Esophagus (tissue), 2 donors: ENCODE results near the gene CCSER1. TPM values are rescaled to one million over a fixed set of nuclear protein-coding genes. Genes with fewer than 3 reads are reported as not detected.

Source experiments
- H3K27ac ChIP-seq, 2 donors: one replicate each; pipeline ENCODE4 v1.5.1; 2013; ENCODE audit warnings: low read depth in 2 of 2, mild to moderate bottlenecking in 2 of 2, inconsistent platforms in 1 of 2, low read length in 1 of 2, moderate library complexity in 1 of 2
- H3K27me3 ChIP-seq, 2 donors: one replicate each; pipeline ENCODE4 v1.6.1; 2013; ENCODE audit warnings: low read length in 2 of 2, control low read depth in 1 of 2, mild to moderate bottlenecking in 1 of 2; ENCODE audit not compliant: insufficient read depth in 2 of 2, control insufficient read depth in 1 of 2
- H3K36me3 ChIP-seq, 2 donors: one replicate each; pipeline ENCODE4 v1.6.1; 2013; ENCODE audit warnings: low read length in 1 of 2; ENCODE audit not compliant: control insufficient read depth in 2 of 2, insufficient read depth in 2 of 2
- H3K4me1 ChIP-seq, 2 donors: one replicate each; pipeline ENCODE4 v1.6.1; 2013; ENCODE audit warnings: low read length in 1 of 2; ENCODE audit not compliant: control insufficient read depth in 2 of 2, insufficient read depth in 2 of 2
- H3K4me3 ChIP-seq, 2 donors: one replicate each; pipeline ENCODE4 v1.5.1; 2013; ENCODE audit warnings: low read length in 2 of 2, mild to moderate bottlenecking in 2 of 2, low read depth in 1 of 2, moderate library complexity in 1 of 2
- H3K9me3 ChIP-seq, 2 donors: one replicate each; pipeline ENCODE4 v1.6.1; 2013; ENCODE audit warnings: mild to moderate bottlenecking in 2 of 2, low read depth in 1 of 2, low read length in 1 of 2, moderate library complexity in 1 of 2; ENCODE audit not compliant: control insufficient read depth in 2 of 2, insufficient read depth in 1 of 2
- WGBS, 2 donors: extraction: QIAGEN DNeasy Blood & Tissue Kit; methylation state at CpG; one replicate each; pipeline ENCODE4 v1.1.7; 2013; 5-methylcytosine and 5-hydroxymethylcytosine counted together
- polyA plus RNA-seq, 2 donors: library from polyadenylated mRNA; stranded (reverse); fragments of 200-250 nt; gene quantifications; one replicate each; pipeline ENCODE4 v1.2.3, GENCODE V29; 2013
- donor health status: healthy with polysubstance abuse.
- donor health status: Bipolar disorder and iron deficiency.

Gene CCSER1
- polyA plus RNA-seq, 2 donors: 0.35 to 0.87 TPM

DNA sequence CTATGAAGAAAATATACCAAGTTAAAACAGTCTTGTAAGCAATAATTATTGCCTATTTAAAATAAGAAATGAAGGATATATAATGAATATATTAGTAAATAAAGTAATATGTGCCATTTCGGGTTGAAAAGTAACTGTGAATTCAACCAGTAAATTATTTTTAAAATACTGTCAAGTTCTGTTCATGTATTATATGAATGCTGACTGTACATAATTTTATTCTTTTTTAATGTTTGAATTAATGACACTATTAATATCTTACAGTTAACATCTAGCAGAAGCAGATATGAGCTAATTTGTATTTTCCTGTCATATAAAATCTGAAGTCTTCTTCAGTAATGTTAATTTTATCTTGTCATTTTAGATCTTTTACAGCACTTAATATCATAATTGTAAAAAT is 632.9 kb downstream of the CCSER1 start:
- Histone ChIP-seq H3K4me1 (no peaks in the 10 kb centered on the region), H3K36me3 (no peaks in the 10 kb centered on the region), H3K27ac (no peak overlapping the region), H3K4me3 (no peak overlapping the region), H3K27me3 (no peaks in the 10 kb centered on the region), H3K9me3 (no peaks in the 10 kb centered on the region)
- 85 to 89% methylated on average over 1 of the region's 1 CpG for WGBS, 2 donors

DNA sequence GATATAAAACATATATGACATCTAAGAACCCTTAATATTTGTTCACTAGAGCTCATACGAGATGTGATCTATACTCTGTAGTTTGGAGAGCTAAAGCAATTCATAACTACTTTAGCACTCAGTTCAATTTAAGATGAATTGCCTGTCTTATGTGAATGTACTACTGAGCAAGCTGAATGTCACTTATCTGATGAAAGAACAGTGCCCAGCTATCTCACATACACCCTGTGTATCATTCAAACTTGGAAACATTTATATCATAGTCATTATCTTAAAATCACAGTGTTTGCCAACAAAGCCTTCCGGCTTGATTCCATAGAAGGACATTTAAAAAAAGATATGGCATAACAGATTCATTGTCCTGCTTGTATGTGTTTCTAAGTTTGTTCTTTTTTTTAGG is 639.6 kb downstream of the CCSER1 start:
- H3K9me3 ChIP-seq: no peaks in the 10 kb centered on the region
- 76 to 89% methylated on average over 2 of the region's 2 CpGs for WGBS, 2 donors
- no peaks in the 10 kb centered on the region for H3K4me1 ChIP-seq
- H3K27ac ChIP-seq: no peak overlapping the region
- H3K27me3 ChIP-seq: no peaks in the 10 kb centered on the region
- no peaks in the 10 kb centered on the region for H3K36me3 ChIP-seq
- H3K4me3 ChIP-seq: no peak overlapping the region

- H3K4me3 ChIP-seq: no peak overlapping the region
- WGBS, 2 donors: 67 to 75% methylated on average over 1 of the region's 1 CpG
Measured at GRCh38 chr4:90769251-90769650, 642.1 kb downstream of the CCSER1 start.

GRCh38 chr4:90780193-90780592 is 653.0 kb downstream of the CCSER1 start:
- WGBS, 2 donors: 90 to 98% methylated on average over 1 of the region's 1 CpG
- H3K27me3 ChIP-seq: no peaks in the 10 kb centered on the region
- no peaks in the 10 kb centered on the region for H3K36me3 ChIP-seq
- H3K9me3 ChIP-seq: no peaks in the 10 kb centered on the region
- no peak overlapping the region for H3K4me3 ChIP-seq
- no peaks in the 10 kb centered on the region for H3K4me1 ChIP-seq
- no peak overlapping the region for H3K27ac ChIP-seq

More at GRCh38 chr4:90769251-90769650, 642.1 kb downstream of the CCSER1 start:
- Histone ChIP-seq H3K36me3 (no peaks in the 10 kb centered on the region), H3K4me1 (no peaks in the 10 kb centered on the region), H3K9me3 (no peaks in the 10 kb centered on the region), H3K27me3 (no peaks in the 10 kb centered on the region), H3K27ac (no peak overlapping the region)

- Histone ChIP-seq H3K27ac (no peak overlapping the region), H3K9me3 (no peaks in the 10 kb centered on the region), H3K36me3 (no peaks in the 10 kb centered on the region), H3K4me3 (no peak overlapping the region), H3K27me3 (no peaks in the 10 kb centered on the region), H3K4me1 (no peaks in the 10 kb centered on the region)
- 80 to 91% methylated on average over 1 of the region's 1 CpG for WGBS, 2 donors
Measured at GRCh38 chr4:90786602-90787001, 659.4 kb downstream of the CCSER1 start.

GRCh38 chr4:90792696-90793095 is 665.5 kb downstream of the CCSER1 start:
- Histone ChIP-seq H3K27ac (no peak overlapping the region), H3K9me3 (peaks cover 0 to 2% of the 10 kb centered on the region in 2 donors), H3K36me3 (no peaks in the 10 kb centered on the region), H3K4me1 (no peaks in the 10 kb centered on the region), H3K4me3 (no peak overlapping the region), H3K27me3 (no peaks in the 10 kb centered on the region)
- WGBS, 2 donors: 87 to 100% methylated on average over 2 of the region's 2 CpGs

DNA sequence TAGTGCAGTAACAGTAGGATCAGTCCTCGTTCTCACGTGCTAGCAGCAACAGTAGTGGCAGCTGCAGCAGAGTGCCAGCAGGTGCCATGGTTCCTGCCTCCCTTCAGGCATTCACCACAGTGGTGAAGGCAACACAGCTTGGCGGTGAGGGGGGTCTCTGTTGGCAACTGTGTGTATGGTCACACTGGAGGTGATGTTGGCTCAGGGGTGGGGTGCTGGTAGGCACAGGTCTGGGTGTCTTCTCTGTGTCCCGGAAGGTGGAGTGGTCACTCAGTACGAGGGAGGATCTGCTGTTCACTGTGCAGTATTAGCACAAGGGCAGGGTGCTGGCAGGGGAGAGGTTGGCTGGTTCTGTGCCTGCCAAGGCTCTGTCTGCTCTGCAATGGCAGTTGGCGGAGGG is 671.8 kb downstream of the CCSER1 start:
- Histone ChIP-seq H3K4me1 (no peaks in the 10 kb centered on the region), H3K36me3 (no peaks in the 10 kb centered on the region), H3K27ac (no peak overlapping the region), H3K27me3 (no peaks in the 10 kb centered on the region), H3K9me3 (peaks cover 2 to 7% of the 10 kb centered on the region in 2 donors), H3K4me3 (no peak overlapping the region)
- WGBS, 2 donors: 90 to 92% methylated on average over 6 of the region's 6 CpGs

DNA sequence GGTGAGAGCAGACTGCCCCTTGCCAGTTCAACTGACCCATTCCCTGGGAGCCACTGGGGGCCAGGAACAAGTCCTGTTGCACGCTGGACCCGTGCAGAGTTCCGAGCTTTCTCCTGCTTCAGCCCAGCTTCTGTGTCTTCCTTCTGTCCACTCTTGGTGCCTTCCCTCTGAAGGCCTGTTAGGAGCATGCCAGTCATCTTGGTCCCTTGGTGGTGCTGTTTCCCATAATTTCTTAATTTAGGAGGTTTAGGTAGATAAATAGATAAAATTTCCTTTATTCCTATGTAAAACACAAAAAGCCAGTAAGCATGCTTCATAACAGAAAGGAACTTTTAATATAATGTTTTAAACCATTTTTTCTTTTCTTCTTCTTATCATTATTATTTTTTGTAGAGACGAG is 672.7 kb downstream of the CCSER1 start:
- Histone ChIP-seq H3K4me3 (no peak overlapping the region), H3K27me3 (no peaks in the 10 kb centered on the region), H3K36me3 (no peaks in the 10 kb centered on the region), H3K4me1 (no peaks in the 10 kb centered on the region), H3K27ac (no peak overlapping the region), H3K9me3 (peaks cover 2 to 7% of the 10 kb centered on the region in 2 donors)
- 93 to 94% methylated on average over 4 of the region's 4 CpGs for WGBS, 2 donors

GRCh38 chr4:90815569-90815968 is 688.4 kb downstream of the CCSER1 start:
- Histone ChIP-seq H3K4me1 (no peaks in the 10 kb centered on the region), H3K36me3 (no peaks in the 10 kb centered on the region), H3K27me3 (no peaks in the 10 kb centered on the region), H3K27ac (no peak overlapping the region), H3K4me3 (no peak overlapping the region), H3K9me3 (no peaks in the 10 kb centered on the region)
- 56 to 60% methylated on average over 4 of the region's 4 CpGs for WGBS, 2 donors

DNA sequence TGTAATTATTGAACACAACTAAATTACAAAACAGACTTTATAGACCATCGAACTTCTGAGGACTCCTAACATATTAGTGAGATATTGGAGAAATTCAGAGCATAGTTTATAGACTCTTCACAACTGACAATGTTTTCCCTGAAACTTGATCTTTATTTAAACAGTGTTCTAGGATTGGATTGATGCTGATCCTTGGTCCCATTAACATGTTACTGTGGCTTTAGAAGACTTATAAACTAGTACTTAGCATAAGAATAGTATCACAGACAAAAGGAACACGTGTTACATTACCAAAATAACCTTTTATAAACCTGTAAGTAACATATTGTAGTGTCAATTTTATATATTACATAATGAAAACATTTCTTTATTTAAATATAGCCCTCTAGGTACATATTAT is 689.6 kb downstream of the CCSER1 start:
- Histone ChIP-seq H3K36me3 (no peaks in the 10 kb centered on the region), H3K4me1 (no peaks in the 10 kb centered on the region), H3K27ac (no peak overlapping the region), H3K27me3 (no peaks in the 10 kb centered on the region), H3K9me3 (no peaks in the 10 kb centered on the region), H3K4me3 (no peak overlapping the region)
- WGBS, 2 donors: 59 to 65% methylated on average over 2 of the region's 2 CpGs
